Inferior parietal cortex (tissue), 1 donor: Measurements from ENCODE around the gene ABHD4.
A peak's percentile ranks its signal among the peaks of the same experiment; 100 is the strongest.
"Not testable (repeated sequence)": the region's sequence is repeated elsewhere in the genome, so short reads cannot be mapped to it uniquely, and the experiment has no call there.

Source experiments
- DNase-seq: peaks from one replicate; pipeline ENCODE4 v3.0.0-alpha.2; 2016; ENCODE audit errors: extremely low spot score

ABHD4 gene

GRCh38 chr14:22627506-22628263, 29.6 kb downstream of the ABHD4 start:
- DNase-seq = no peak

GRCh38 chr14:22629361-22629760, 31.3 kb downstream of the ABHD4 start:
- DNase-seq = no peak

GRCh38 chr14:22630066-22630465, 32.0 kb downstream of the ABHD4 start:
- no peak for DNase-seq

- no peak for DNase-seq
These were observed 32.4 kb downstream of the ABHD4 start for GRCh38 chr14:22630486-22630885.

GRCh38 chr14:22634233-22634900, 36.3 kb downstream of the ABHD4 start:
- DNase-seq = no peak

- DNase-seq = not testable (repeated sequence)
These were observed 37.9 kb downstream of the ABHD4 start for GRCh38 chr14:22635980-22636379.

GRCh38 chr14:22640192-22640591, 42.1 kb downstream of the ABHD4 start:
- DNase-seq = no peak

- no peak for DNase-seq
These were observed 43.7 kb downstream of the ABHD4 start for GRCh38 chr14:22641846-22642245.

- no peak for DNase-seq
These were observed 46.2 kb downstream of the ABHD4 start, which contains the start of gene OR6J1 for GRCh38 chr14:22644305-22644635. Gene OR6J1, minus strand, starts transcription at chr14:22644352. Its CDS starts 9,541 bp downstream, at chr14:22634811.

GRCh38 chr14:22646570-22647254, 48.6 kb downstream of the ABHD4 start:
- no peak for DNase-seq

GRCh38 chr14:22648506-22648905, 50.4 kb downstream of the ABHD4 start:
- DNase-seq = no peak

GRCh38 chr14:22650046-22650739, 52.1 kb downstream of the ABHD4 start:
- DNase-seq = no peak

GRCh38 chr14:22650960-22651521, 52.9 kb downstream of the ABHD4 start:
- DNase-seq = no peak

GRCh38 chr14:22651586-22651985, 53.5 kb downstream of the ABHD4 start:
- DNase-seq = no peak

GRCh38 chr14:22653012-22653621, 55.0 kb downstream of the ABHD4 start:
- peak; percentile 18 for DNase-seq

- DNase-seq = no peak
These were observed 58.1 kb downstream of the ABHD4 start for GRCh38 chr14:22656226-22656625.

- no peak for DNase-seq
These were observed 59.0 kb downstream of the ABHD4 start for GRCh38 chr14:22656945-22657731.

- no peak for DNase-seq
These were observed 59.8 kb downstream of the ABHD4 start for GRCh38 chr14:22657861-22658260.

GRCh38 chr14:22658946-22659345, 60.8 kb downstream of the ABHD4 start:
- DNase-seq = no peak

- DNase-seq = no peak
These were observed 62.6 kb downstream of the ABHD4 start for GRCh38 chr14:22660654-22661053.
